ENCODE results near the gene GPALPP1. TPM values are rescaled to one million over a fixed set of nuclear protein-coding genes. Genes with fewer than 3 reads are reported as not detected.

The GPALPP1 gene
- total RNA-seq, 4 donors from 2014 or later = 13.3 to 41.3 (median 21.7) TPM

DNA sequence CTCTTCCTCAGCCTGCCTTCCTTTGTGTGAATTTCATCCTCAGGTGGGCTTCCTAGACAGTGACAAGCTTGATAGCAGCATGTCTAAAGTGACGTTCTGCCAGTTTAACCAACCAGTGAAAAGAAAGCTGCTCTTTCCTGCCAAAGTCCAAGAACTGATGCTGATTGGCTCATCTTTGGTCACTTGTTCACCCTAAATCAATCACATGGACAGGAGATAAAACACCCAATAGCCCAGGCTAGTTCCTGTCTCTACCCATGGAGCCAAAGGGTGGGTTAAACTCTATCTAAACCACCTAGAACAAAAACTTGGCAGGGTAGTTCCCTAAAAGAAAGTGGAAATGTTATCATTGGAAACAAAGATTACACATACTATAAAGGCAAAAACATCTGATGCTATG is 50.8 kb downstream of the GPALPP1 start:
- H3K4me1 ChIP-seq = no peaks in the 10 kb centered on the region
- H3K27ac ChIP-seq = no peak overlapping the region
- no peak overlapping the region for H3K4me3 ChIP-seq
- no peaks in the 10 kb centered on the region for H3K36me3 ChIP-seq
- DNase-seq = no peak
- TF ChIP-seq POLR2A (IDR thresholded peaks at IDR 0.05) = no peak
- TF ChIP-seq, protein P1, sequence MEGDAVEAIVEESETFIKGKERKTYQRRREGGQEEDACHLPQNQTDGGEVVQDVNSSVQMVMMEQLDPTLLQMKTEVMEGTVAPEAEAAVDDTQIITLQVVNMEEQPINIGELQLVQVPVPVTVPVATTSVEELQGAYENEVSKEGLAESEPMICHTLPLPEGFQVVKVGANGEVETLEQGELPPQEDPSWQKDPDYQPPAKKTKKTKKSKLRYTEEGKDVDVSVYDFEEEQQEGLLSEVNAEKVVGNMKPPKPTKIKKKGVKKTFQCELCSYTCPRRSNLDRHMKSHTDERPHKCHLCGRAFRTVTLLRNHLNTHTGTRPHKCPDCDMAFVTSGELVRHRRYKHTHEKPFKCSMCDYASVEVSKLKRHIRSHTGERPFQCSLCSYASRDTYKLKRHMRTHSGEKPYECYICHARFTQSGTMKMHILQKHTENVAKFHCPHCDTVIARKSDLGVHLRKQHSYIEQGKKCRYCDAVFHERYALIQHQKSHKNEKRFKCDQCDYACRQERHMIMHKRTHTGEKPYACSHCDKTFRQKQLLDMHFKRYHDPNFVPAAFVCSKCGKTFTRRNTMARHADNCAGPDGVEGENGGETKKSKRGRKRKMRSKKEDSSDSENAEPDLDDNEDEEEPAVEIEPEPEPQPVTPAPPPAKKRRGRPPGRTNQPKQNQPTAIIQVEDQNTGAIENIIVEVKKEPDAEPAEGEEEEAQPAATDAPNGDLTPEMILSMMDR (IDR thresholded peaks at IDR 0.05) = no peak
- H3K9me3 ChIP-seq = no peaks in the 10 kb centered on the region
- H3K27me3 ChIP-seq = no peaks in the 10 kb centered on the region

- no peak for DNase-seq
- no peaks in the 10 kb centered on the region for H3K27me3 ChIP-seq
- no peak overlapping the region for H3K4me3 ChIP-seq
- no peaks in the 10 kb centered on the region for H3K4me1 ChIP-seq
- no peaks in the 10 kb centered on the region for H3K36me3 ChIP-seq
- no peak overlapping the region for H3K27ac ChIP-seq
- no peak for TF ChIP-seq POLR2A (IDR thresholded peaks at IDR 0.05)
- TF ChIP-seq, protein P1 (IDR thresholded peaks at IDR 0.05) = no peak
- no peaks in the 10 kb centered on the region for H3K9me3 ChIP-seq
Measured at GRCh38 chr13:45040622-45041021, 51.3 kb downstream of the GPALPP1 start.

- Histone ChIP-seq H3K4me1 (peaks cover 0 to 8% (median 0%) of the 10 kb centered on the region in 4 donors), H3K27me3 (no peaks in the 10 kb centered on the region), H3K9me3 (no peaks in the 10 kb centered on the region), H3K4me3 (no peak overlapping the region), H3K36me3 (no peaks in the 10 kb centered on the region), H3K27ac (no peak overlapping the region)
- DNase-seq = no peak
- TF ChIP-seq POLR2A (IDR thresholded peaks at IDR 0.05) = no peak
- TF ChIP-seq, protein P1 (IDR thresholded peaks at IDR 0.05) = no peak
Measured at GRCh38 chr13:45042539-45042938, 53.2 kb downstream of the GPALPP1 start.

DNA sequence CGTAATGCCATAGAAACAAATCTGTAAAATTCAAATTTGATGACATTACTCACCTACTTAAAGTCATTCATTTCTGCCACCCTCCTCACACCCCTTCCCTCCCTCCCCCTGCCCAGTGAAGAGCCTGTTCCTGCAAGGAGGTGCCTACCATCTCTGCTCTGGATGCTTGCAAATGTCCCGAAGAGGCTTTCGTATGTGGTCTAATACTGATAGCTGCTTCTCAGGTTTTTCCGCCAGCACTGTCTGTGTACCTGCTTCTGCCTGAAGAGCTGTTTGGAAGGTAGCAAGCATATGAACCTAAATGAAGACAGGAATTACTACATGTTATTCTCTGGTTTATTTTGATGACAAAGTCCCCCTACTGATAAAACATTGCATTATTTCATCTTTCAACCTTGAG is 57.1 kb downstream of the GPALPP1 start:
- H3K27me3 ChIP-seq = no peaks in the 10 kb centered on the region
- TF ChIP-seq POLR2A (IDR thresholded peaks at IDR 0.05) = no peak
- TF ChIP-seq, protein P1 (IDR thresholded peaks at IDR 0.05) = no peak
- H3K36me3 ChIP-seq = no peaks in the 10 kb centered on the region
- H3K4me1 ChIP-seq = peaks cover 0 to 12% (median 0%) of the 10 kb centered on the region in 4 donors
- no peak for DNase-seq
- no peak overlapping the region for H3K27ac ChIP-seq
- peak overlapping the region in 2 of 4 donors; percentile 45 to 50 for H3K4me3 ChIP-seq
- H3K9me3 ChIP-seq = no peaks in the 10 kb centered on the region

GRCh38 chr13:45047394-45048310 is 58.3 kb downstream of the GPALPP1 start:
- peak; percentile 69 to 88 (median 76) for DNase-seq
- Histone ChIP-seq H3K4me1 (peaks cover 0 to 12% (median 0%) of the 10 kb centered on the region in 4 donors), H3K9me3 (no peaks in the 10 kb centered on the region), H3K4me3 (peak overlapping the region; percentile 10 to 50 (median 30)), H3K27me3 (no peaks in the 10 kb centered on the region), H3K36me3 (no peaks in the 10 kb centered on the region), H3K27ac (no peak overlapping the region)
- TF ChIP-seq, protein P1 (IDR thresholded peaks at IDR 0.05) = peak; percentile 39 to 97 (median 91)
- no peak for TF ChIP-seq POLR2A (IDR thresholded peaks at IDR 0.05)
